Measurements from ENCODE around the gene PTPRS. TPM values are rescaled to one million over a fixed set of nuclear protein-coding genes. Genes with fewer than 3 reads are reported as not detected.
A peak's percentile ranks its signal among the peaks of the same experiment; 100 is the strongest.

PTPRS gene
- polyA plus RNA-seq, 3 donors, result 42.1 to 50.6 (median 45.8) TPM

DNA sequence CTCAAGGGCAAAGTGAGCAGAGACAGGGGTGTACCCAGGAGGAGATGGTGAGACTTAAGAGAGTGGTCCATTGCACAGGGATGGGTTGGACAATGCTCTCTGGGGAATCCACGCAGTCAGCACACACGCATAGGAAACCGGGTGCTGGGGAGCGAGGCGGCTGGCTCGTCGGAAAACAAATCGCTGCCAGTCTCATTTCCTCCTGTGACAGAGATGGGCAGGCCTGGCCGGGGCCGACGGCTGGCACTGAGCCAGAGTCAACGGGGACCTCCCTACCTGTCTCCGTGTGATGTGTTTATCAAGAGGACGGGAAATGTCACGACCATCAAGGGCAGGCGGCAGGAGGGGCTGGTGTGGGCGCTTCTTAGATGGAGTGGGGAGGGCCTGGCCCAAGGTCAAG, 27.3 kb downstream of the PTPRS start:
- no peak for DNase-seq (ENCODE audit: low read depth in 3 of 3, low spot score in 2 of 3)

DNA sequence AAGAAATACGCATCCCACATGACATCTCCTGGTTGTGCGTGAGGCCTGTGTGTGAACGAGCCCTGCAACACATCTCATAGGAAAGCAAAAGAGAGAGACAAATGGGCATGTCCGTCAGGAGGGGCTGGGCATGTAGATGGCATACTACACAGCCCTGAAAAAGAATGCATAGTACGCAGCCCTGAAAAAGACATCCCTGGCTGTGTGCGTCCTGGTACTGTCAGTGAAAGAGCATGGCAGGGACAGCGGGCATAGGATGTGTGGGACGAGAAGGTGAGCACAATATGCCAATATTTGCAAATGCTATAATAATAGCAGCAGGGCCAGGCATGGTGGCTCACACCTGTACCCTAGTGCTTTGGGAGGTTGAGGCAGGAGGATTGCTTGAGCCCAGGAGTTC, 28.6 kb downstream of the PTPRS start:
- DNase-seq (ENCODE audit: low read depth in 3 of 3, low spot score in 2 of 3), result no peak

DNA sequence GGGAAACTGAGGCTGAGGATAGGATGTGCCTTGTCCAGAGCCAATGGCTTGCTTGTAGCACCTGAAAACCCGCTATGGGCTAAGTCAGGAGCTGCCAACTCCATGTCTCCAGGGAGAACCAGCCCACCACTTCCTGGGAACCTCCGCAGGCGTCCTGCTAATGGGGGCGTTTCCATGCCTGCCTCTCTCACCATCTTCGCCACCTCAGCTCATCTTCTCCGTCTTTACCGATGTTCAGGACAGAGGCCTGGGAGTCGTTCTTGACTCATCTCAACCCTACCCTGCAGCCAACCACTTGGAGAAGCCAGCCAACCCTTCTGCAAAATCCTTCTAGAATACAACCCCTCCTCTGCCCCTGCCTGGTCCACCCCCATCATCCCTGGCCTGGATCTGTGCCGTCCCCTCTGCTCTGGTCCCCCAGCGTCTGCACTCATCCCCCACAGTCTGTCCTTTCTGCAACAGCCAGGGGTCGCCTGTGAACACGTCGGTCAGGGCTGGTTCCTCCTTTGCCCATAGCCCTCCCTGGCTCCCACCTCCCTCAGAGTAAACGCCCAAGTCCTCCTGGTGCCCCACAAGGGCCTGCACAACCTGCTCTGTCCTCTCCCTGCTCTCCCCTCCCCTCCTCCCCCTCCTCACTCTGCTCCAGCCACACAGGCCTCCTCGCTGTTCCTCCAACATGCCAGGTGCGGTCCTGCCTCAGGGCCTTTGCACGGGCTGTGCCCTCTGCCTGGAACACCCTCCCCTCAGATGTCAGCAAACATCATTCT, 31.0 kb downstream of the PTPRS start:
- DNase-seq (ENCODE audit: low read depth in 3 of 3, low spot score in 2 of 3), result no peak

DNA sequence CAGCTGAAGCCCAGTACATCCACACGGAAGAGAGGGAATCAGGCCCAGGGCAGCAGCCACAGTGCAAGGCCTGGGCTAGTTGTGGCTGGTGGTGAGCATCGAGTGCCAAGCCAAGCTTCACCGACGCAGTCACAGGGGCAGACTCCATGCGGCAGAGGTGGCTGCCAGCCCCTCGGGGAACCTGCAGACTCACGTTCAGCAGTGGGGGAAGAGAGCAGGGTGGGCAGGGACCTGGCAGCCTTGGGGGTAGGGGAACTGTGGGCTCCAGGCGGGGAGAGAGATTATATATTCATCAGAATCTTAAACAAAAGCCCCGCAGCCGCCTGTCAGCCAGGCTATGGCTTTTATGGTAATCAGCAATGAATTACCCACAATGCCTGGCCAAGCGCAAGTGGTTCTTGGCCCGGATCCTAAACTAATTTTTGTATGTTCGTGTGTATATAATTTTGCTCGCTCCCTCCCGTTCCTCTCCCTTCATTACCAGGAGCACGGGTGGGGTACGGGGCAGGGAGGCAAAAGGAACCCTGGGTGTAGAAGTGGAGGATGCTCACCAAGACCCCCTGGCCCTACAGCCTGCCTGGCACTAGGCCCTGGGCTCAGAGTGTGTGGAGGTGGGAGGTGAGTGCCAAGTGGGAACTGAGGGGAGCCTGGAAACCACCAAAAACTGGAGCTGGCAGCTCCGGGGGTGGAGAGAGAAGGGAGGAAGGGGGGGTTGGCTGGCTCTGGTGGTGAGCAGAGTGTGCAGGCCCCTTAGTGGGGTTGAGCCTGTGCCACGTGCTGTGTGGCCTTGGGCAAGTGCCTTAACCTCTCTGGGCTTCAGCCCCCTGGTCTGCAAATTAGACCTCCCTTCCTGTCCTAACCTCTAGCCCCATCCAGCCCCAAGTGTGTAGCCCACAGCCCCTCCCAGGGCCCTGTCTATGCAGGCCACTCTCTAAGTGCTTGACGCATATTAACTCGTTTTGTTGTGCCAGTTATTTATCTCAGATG, 31.9 kb downstream of the PTPRS start:
- DNase-seq (ENCODE audit: low read depth in 3 of 3, low spot score in 2 of 3), result peak in 2 of 3 donors; percentile 45 to 49

DNA sequence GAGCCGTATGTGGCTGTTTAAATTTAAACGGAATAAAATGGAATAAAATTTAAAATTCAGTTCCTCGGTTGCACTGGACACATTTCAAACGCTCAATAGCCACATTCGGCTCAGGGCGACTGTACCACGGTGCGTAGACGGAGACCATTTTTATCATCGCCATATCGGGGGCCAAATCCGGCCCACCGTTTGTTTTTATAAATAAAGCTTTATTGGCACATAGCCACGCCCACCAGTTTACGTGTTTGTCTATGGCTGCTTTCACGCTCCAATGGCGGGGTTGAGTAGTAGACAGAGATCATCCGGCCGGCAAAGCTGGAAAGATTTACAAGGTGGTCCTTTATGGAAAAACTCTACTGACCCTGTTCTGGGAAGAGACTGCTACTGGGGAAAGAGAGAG, 33.0 kb downstream of the PTPRS start:
- no peak for DNase-seq (ENCODE audit: low read depth in 3 of 3, low spot score in 2 of 3)

DNA sequence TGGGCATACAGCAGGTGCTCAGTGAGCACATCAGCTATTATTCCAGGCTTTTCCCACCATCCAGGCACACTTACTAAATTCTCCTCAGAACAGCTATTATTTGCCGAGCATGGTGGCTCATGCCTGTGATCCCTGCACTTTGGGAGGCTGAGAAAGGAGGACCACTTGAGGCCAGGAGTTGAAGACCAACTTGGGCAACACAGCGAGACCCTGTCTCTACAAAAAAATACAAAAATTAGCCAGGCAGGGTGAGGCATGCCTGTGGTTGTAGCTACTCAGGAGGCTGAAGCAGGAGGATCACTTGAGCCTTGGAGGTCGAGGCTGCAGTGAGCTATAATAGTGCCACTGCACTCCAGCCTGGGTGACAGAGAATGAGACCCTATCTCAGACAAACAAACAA, 35.4 kb downstream of the PTPRS start:
- no peak for DNase-seq (ENCODE audit: low read depth in 3 of 3, low spot score in 2 of 3)

DNA sequence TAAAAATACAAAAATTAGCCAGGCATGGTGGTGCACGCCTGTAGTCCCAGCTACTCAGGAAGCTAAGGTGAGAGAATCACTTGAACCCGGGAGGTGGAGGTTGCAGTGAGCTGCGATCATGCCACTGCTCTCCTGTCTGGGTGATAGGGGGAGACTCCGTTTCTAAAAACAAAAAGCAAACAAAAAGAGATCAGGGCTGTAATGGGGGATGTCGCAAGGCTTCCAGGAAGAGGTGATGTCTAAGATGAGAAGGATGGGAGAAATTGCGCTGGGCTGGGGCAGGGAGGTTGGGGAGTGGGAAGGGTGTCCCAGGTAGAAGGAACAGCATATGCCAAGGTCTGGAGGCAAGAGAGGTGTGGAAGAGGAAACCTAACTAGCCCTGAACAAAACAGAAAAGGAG, 36.1 kb downstream of the PTPRS start:
- no peak for DNase-seq (ENCODE audit: low read depth in 3 of 3, low spot score in 2 of 3)

DNA sequence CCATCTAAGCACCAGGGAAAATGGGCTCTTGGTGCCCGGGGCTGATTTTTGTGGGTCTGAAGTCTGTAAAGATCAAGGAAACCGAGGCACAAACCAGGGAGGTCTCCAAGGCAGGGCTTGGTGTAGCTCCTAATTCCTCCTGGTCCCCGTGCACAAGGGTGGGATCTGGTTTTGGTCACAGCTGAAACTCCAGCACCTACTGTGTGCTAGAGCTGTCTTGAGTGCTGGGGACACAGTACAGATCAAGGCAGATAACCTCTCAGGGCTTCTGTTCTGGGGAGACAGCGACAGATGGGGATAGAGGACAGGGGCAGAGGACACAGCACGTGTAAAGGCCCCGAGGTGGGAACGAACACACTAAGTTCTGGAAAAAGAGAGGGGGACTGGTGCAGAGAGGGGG, 37.4 kb downstream of the PTPRS start:
- DNase-seq (ENCODE audit: low read depth in 3 of 3, low spot score in 2 of 3), result no peak

DNA sequence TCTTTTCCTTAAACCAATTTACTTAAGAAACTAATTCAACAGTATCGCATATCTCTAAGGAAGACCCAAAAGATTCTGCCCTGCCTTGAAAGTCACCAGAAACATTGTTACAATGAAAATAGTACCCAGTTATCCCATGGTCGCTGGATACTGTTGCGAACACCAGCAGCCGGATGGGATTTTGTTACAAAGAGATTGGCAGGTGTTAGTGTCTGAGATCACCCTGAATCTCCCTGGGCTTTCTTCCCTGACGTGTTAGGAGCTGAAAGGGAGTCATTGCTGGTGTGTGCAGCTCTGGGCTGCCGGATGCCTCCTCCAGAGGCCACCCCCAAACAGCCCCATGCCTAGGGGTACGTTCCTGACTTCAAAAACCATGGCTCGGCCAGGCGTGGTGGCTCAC, 38.2 kb downstream of the PTPRS start:
- DNase-seq (ENCODE audit: low read depth in 3 of 3, low spot score in 2 of 3), result no peak

DNA sequence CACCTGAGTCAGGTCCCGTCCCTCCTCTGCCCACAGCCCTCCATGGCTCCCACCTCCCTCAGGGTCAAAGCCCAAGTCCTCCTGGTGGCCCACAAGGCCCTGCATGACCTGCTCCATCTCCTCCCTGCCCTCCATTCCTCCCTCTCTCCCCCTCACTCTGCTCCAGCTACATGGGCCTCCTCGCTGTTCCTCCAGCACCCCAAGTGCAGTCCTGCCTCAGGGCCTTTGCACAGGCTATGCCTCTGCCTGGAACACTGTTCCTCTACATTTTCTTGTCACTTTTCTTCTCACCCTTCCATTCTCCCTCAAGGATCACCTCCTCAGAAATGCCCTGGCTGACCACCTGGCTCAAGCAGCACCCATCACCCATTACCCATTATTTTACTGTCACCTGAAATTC, 41.5 kb downstream of the PTPRS start:
- DNase-seq (ENCODE audit: low read depth in 3 of 3, low spot score in 2 of 3), result no peak

DNA sequence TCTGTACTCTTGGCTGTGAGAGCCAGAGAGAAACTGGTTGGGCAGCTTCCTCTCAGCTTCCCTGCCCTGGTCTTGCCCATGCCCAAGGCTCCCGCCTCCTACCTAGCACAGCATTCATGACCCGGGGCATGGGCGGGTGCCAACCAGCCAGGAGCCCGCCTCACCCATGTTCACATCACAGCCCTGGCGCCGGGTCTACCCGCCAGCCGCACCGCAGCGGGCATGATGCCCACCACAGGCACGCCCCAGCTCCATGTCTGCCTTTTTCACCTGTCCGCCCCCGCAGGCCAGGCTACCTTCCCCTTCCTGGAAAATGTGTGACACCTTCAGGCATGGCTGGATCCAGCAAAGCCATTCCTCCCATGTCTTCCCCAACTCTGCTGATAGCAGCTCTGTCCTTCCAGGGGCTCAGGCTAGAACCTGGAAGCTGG, 42.1 kb downstream of the PTPRS start:
- DNase-seq (ENCODE audit: low read depth in 3 of 3, low spot score in 2 of 3), result no peak

DNA sequence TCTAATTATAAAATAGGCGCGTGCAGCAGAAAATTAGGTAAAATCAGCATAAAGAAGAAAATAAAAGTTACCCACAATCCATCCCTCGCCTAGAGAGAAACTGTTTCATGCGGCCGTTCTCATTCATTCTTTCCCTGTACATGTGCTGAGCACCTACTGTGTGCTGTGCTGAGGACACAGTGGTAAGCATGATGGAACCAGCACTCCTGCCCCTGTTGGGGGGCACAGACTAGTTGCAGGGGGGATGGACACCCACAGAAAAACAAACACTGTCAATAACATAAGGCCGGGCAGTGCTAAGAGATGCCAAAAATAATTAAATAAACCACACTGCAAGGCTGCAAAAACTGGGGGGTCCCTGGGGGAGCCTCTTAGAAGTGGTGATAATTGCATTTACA, 43.3 kb downstream of the PTPRS start:
- no peak for DNase-seq (ENCODE audit: low read depth in 3 of 3, low spot score in 2 of 3)

DNA sequence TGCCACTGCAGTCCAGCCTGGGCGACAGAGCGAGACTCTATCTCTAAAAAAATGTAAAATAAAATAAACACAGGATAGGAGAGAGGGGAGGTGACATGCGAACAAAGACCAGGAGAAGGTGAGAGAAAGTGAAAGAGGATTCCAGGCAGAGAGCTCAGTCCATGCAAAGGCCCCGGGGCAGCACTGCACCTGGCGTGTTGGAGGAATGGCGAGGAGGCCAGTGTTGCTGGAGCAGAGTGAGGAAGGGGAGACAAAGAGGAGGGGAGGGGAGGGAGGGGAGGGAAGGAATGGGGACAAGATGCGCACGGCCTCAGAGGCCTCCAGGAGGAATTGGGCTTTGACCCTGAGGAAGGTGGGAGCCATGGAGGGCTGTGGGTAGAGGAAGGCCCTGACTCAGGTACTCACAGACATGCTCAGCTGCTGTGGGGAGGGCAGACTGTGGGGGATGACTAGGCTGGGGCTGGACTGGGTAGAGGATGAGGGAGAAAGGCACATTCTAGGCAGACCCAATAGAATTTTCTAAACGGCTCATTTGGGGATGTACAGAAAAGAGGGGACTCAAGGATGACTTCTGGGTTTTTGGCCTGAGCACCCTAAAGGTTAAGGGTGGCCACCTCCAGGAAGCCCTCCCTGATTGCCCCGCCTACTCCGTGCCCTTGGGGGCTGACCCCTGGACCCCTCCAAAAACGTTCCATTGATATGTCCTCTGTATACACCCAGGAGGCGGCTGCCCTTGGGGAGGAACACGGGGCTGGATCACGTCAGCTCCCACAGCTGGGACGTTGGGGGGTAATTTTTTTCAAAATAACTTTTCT, 43.9 kb downstream of the PTPRS start:
- DNase-seq (ENCODE audit: low read depth in 3 of 3, low spot score in 2 of 3), result no peak

DNA sequence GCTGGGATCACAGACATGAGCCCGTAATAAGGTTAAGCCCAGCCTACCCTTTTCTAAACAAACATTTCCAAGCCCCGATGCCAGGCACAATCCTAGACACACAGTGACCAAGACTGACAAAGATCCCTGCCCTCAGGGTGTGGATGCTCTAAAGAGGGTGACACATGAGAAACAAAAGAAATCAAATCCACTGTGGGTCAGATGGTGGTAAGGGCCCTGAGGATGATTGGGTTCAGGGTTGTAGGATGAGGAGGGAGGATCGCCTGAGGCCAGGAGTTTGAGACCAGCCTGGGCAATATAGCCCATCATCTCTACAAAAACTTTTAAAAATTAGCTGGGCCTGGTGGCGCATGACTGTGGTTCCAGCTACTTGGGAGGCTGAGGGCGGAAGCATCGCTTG, 44.6 kb downstream of the PTPRS start:
- DNase-seq (ENCODE audit: low read depth in 3 of 3, low spot score in 2 of 3), result no peak

DNA sequence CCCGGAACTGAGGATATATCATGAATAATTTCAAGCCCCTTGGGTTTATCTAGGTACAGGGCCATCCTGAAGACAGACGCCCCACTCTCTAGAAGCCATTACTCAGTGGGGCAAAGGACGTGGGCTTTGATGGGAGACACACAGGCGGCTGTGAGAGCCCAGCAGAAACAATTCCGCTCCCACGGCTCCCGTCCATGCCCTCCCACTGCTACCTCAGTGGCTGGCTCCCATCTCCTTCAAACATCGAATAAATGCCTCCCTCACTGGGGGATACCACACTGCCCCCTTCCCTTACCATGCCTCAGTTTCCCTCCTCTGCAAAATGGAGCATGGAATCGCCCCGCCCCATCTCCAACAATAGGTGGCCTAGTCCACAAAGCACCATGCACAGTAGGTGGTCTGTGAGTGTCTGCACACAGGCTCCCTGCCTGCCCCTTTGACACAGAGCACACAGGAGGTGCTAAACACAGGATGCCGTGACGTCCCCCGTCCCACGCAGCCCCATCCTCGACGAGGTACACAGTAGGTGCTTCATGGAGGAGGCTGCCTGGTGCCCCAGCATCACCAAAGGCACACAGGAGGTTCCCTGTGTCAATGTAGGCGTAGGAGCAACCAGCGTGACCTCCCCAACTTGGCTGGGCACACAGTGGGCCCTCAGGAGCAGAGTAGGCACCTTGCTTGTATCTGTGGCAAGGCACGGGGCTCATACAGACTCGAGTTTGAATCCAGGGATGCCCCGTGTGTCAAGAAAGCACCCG, 46.0 kb downstream of the PTPRS start:
- no peak for DNase-seq (ENCODE audit: low read depth in 3 of 3, low spot score in 2 of 3)

DNA sequence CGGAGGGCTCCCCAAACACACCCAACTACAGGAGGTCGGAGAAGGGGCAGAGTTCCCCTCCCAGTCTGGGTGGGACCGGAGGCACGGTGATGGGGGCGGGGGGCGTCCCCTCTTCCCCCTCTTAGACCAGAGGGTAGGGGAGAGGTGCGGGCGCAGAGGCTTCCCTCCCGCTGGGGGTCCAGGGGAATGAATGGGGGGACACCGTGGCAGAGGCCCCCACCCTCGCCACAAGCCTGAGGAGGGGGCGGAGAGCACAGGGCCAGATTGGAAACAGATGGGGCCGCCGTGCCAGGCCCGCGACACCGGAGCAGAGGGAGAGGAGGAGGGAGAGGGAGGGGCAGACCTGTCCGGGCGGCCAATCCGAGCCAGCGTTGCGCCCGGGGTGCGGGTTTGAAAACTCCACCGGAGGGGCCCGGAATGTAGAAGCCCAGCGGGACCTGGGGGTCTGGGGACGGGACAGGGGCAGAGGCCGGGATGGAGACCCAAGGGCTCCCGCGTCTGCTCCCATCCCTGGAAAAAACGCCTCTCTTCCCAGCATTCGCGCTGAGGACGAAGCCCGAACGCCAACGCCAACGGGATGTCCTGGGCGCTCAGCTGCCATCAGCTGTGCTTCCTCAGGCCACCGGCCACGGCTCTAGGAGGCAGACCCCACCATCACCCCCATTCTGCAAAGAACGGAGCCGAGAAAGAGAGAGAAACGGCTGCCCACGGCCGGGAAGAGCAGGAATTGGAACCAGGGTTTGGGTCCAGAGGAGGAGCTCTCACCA, 46.8 kb downstream of the PTPRS start:
- DNase-seq (ENCODE audit: low read depth in 3 of 3, low spot score in 2 of 3), result no peak

DNA sequence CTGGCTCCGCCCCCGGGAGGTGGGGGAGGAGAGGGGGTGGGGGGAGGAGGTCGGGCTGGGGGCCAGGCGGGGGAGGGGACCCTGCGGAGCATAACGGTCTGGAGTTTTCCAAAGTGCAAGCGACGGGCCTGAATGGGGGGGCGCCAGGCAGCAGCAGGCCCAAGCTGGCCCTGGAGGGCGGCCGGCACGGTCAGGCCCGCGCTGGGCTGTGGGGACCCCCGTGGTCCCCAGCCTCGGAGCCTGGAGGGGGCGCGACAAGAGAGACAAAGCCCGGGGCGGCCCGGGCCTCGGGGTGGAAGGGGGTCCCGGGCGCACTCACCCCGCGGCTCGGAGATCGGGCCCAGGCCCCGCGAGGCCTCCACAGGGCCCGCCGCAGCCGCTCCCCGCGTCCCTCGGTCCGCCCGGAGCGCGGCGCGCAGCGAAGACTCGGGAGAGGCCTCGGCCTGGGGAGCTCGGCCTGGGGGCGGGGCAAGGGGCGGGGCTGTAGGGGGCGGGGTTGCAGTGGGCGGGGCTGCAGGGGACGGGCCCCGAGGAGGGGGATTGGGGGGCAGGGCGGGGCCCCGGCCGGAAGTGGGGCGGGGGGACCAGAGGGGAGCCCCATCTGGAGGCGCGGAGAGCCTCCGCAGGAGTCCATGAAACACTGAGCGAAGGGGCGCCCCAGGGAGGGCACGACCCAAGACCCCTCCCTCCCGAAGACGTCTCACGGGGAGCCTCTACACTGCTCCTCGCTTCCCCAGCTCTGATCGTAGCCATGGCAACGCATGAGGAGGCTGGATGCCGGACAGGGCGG, 47.6 kb downstream of the PTPRS start:
- DNase-seq (ENCODE audit: low read depth in 3 of 3, low spot score in 2 of 3), result peak in 2 of 3 donors; percentile 51 to 61

DNA sequence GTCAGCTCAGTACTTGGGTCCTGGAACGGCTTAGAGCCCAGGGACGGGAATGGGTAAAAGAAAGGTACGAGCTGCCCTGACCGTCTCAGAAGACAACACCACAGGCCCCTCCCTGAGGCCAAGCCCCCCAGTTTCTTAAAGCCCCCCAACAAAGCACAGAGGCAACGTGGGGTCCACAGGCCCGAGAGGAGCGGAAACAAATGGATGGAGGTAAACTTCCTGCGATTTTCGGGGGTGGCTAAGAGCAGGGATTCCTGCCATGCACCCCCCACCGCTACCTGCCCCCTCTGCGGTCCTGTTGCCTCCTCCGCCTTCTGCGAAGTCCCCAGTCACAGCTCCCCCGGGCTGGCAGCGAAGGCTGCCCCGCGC, 48.2 kb downstream of the PTPRS start:
- DNase-seq (ENCODE audit: low read depth in 3 of 3, low spot score in 2 of 3), result no peak
